H1 (cell line): Measurements from ENCODE around the gene VPS18. TPM values are rescaled to one million over a fixed set of nuclear protein-coding genes. Genes with fewer than 3 reads are reported as not detected.

Source experiments
- CTCF ChIA-PET: fragments of 300-600 bp; sonication (Branson Sonifier 250); formaldehyde crosslinking; loops from one replicate; lab custom pipeline; 2021; ENCODE audit not compliant: partially characterized antibody; lab: Charles Lee
- POLR2A ChIA-PET: fragments of 300-600 bp; sonication (Branson Sonifier 250); formaldehyde crosslinking; loops from one replicate; lab custom pipeline; 2021; ENCODE audit warnings: inconsistent platforms; ENCODE audit not compliant: partially characterized antibody; lab: Charles Lee
- DNase-seq, 2 experiments: peaks; one replicate each; pipeline versions ENCODE4 v3.0.0 to v3.0.0-alpha.2; 2010 to 2022; ENCODE audit warnings: low spot score in 2 of 2, low read depth in 1 of 2, mixed read lengths in 1 of 2
- FAIRE-seq: peaks from 2 replicates; lab custom pipeline; 2011; peaks lifted over from hg19 to GRCh38; lab: Jason Lieb, UNC
- H2AFZ ChIP-seq: 2 replicates; pipeline ENCODE4 v1.8.1; 2012; ENCODE audit warnings: low read length, inconsistent platforms
- H2AK5ac ChIP-seq: 2 replicates; pipeline ENCODE4 v1.6.1; 2013; ENCODE audit warnings: low read depth, low read length
- H2BK120ac ChIP-seq: replicated peaks from 2 replicates; pipeline ENCODE3; 2013; ENCODE audit warnings: low read depth, low read length, inconsistent platforms
- H2BK12ac ChIP-seq: 2 replicates; pipeline ENCODE4 v1.6.1; 2013; ENCODE audit warnings: low read depth, low read length
- H2BK15ac ChIP-seq: 2 replicates; pipeline ENCODE4 v1.6.1; 2013; ENCODE audit warnings: low read length
- H2BK20ac ChIP-seq: 2 replicates; pipeline ENCODE4 v1.6.1; 2013; ENCODE audit warnings: low read length
- H2BK5ac ChIP-seq: 2 replicates; pipeline ENCODE4 v1.6.1; 2013; ENCODE audit warnings: low read depth, low read length
- H3K14ac ChIP-seq: 2 replicates; pipeline ENCODE4 v1.6.1; 2013; ENCODE audit warnings: inconsistent platforms; ENCODE audit not compliant: insufficient read length
- H3K18ac ChIP-seq: 2 replicates; pipeline ENCODE4 v1.6.1; 2013; ENCODE audit warnings: low read length; ENCODE audit errors: extremely low read depth
- H3K23ac ChIP-seq: 2 replicates; pipeline ENCODE4 v1.6.1; 2013; ENCODE audit warnings: inconsistent platforms; ENCODE audit not compliant: insufficient read length
- H3K23me2 ChIP-seq: 2 replicates; pipeline ENCODE4 v1.6.1; 2013; ENCODE audit warnings: low read depth, low read length
- H3K27ac ChIP-seq: 2 replicates; pipeline ENCODE4 v1.6.1; 2011; ENCODE audit warnings: low read depth, low read length, inconsistent platforms
- H3K27me3 ChIP-seq, 4 experiments: replicated peaks in 1 of 4; 1 replicate in 1 of 4; 2 replicates in 3 of 4; pipeline versions ENCODE4 v1.6.1 to v1.8.1; 2011 to 2013; ENCODE audit warnings: low read length in 3 of 4, mild to moderate bottlenecking in 3 of 4, inconsistent platforms in 2 of 4, mixed read lengths in 2 of 4, moderate library complexity in 1 of 4; ENCODE audit not compliant: control insufficient read depth in 3 of 4, insufficient read depth in 3 of 4; ENCODE audit errors: extremely low read depth in 1 of 4
- H3K36me3 ChIP-seq, 4 experiments: 2 replicates each; pipeline versions ENCODE4 v1.6.1 to v1.8.1; 2011 to 2013; ENCODE audit warnings: mild to moderate bottlenecking in 4 of 4, low read length in 3 of 4, moderate library complexity in 2 of 4, control low read depth in 1 of 4, inconsistent platforms in 1 of 4; ENCODE audit not compliant: insufficient read depth in 4 of 4, control insufficient read depth in 2 of 4
- H3K4ac ChIP-seq: replicated peaks from 2 replicates; pipeline ENCODE3; 2013; ENCODE audit warnings: low read length, low read depth, mixed read lengths, inconsistent platforms; ENCODE audit not compliant: insufficient read length
- H3K4me1 ChIP-seq, 4 experiments: replicated peaks in 1 of 4; 1 replicate in 1 of 4; 2 replicates in 3 of 4; pipeline versions ENCODE4 v1.6.1 to v1.8.1; 2011 to 2013; ENCODE audit warnings: low read length in 3 of 4, inconsistent platforms in 2 of 4, mixed read lengths in 1 of 4; ENCODE audit not compliant: insufficient read depth in 4 of 4, control insufficient read depth in 3 of 4
- H3K4me2 ChIP-seq, 2 experiments: 2 replicates each; pipeline versions ENCODE4 v1.6.1 to v1.8.1; 2011 to 2013; ENCODE audit warnings: low read depth in 2 of 2, low read length in 2 of 2, control low read depth in 1 of 2, inconsistent platforms in 1 of 2, mild to moderate bottlenecking in 1 of 2; ENCODE audit not compliant: insufficient read depth in 1 of 2
- H3K4me3 ChIP-seq, 4 experiments: fragments of 200-600, 300-600 bp in 1 of 4; sonication (generic), shearing (Covaris generic), sonication (Bioruptor Twin) in 1 of 4; 2 replicates each; pipeline versions ENCODE4 v1.5.1 to v1.8.1; 2011 to 2016; ENCODE audit warnings: low read length in 4 of 4, low read depth in 3 of 4, control low read depth in 2 of 4, inconsistent platforms in 2 of 4, mild to moderate bottlenecking in 2 of 4, mixed read lengths in 1 of 4, moderate library complexity in 1 of 4; ENCODE audit not compliant: insufficient read depth in 2 of 4; ENCODE audit errors: extremely low read depth in 1 of 4
- H3K56ac ChIP-seq: replicated peaks from 2 replicates; pipeline ENCODE3; 2013; ENCODE audit warnings: low read depth, mild to moderate bottlenecking, mixed read lengths, low read length, inconsistent platforms; ENCODE audit not compliant: insufficient read length
- H3K79me1 ChIP-seq: 2 replicates; pipeline ENCODE4 v1.6.1; 2013; ENCODE audit warnings: low read depth, low read length, control low read depth
- H3K79me2 ChIP-seq, 2 experiments: 2 replicates each; pipeline versions ENCODE4 v1.6.1 to v1.8.1; 2012 to 2013; ENCODE audit warnings: low read length in 2 of 2, mild to moderate bottlenecking in 2 of 2, inconsistent platforms in 1 of 2; ENCODE audit not compliant: insufficient read depth in 2 of 2, control insufficient read depth in 1 of 2
- H3K9ac ChIP-seq, 4 experiments: replicated peaks in 1 of 4; 1 replicate in 1 of 4; 2 replicates in 3 of 4; pipeline versions ENCODE4 v1.6.1 to v1.8.1; 2011 to 2013; ENCODE audit warnings: low read depth in 3 of 4, low read length in 3 of 4, control low read depth in 2 of 4, mild to moderate bottlenecking in 2 of 4, moderate library complexity in 2 of 4, inconsistent platforms in 1 of 4; ENCODE audit errors: extremely low read depth in 1 of 4
- H3K9me3 ChIP-seq, 2 experiments: 2 replicates each; pipeline versions ENCODE4 v1.6.1 to v1.8.1; 2012 to 2013; ENCODE audit warnings: mild to moderate bottlenecking in 2 of 2, moderate library complexity in 2 of 2, control low read depth in 1 of 2, inconsistent platforms in 1 of 2, low read depth in 1 of 2, low read length in 1 of 2, mixed read lengths in 1 of 2; ENCODE audit not compliant: insufficient read depth in 2 of 2
- H4K20me1 ChIP-seq, 2 experiments: replicated peaks in 1 of 2; 2 replicates each; pipeline versions ENCODE3 to v1.8.1; 2011 to 2013; ENCODE audit warnings: inconsistent platforms in 2 of 2, low read length in 2 of 2, mild to moderate bottlenecking in 1 of 2; ENCODE audit not compliant: insufficient read depth in 2 of 2, control insufficient read depth in 1 of 2
- H4K5ac ChIP-seq: 2 replicates; pipeline ENCODE4 v1.6.1; 2013; ENCODE audit warnings: low read length, low read depth, mixed read lengths, inconsistent platforms; ENCODE audit not compliant: insufficient read length
- H4K8ac ChIP-seq: 2 replicates; pipeline ENCODE4 v1.8.0; 2013; ENCODE audit warnings: mild to moderate bottlenecking, moderate library complexity, low read length, inconsistent platforms; ENCODE audit not compliant: insufficient read depth; ENCODE audit errors: extremely low read depth
- H4K91ac ChIP-seq: replicated peaks from 2 replicates; pipeline ENCODE3; 2013; ENCODE audit warnings: low read length, mixed read lengths, inconsistent platforms; ENCODE audit not compliant: insufficient read length
- HDAC2 ChIP-seq, 2 experiments: fragments of 300-600 bp in 1 of 2; sonication (generic) in 1 of 2; IDR thresholded peaks; 2 replicates each; pipeline ENCODE4 v1.6.1; 2011 to 2012; ENCODE audit warnings: low read depth in 2 of 2, low read length in 2 of 2, mild to moderate bottlenecking in 2 of 2, moderate library complexity in 2 of 2, borderline replicate concordance in 1 of 2, inconsistent platforms in 1 of 2
- whole genome bisulfite sequencing, 2 experiments: shearing (Covaris generic) in 1 of 2; methylation state at CpG; one replicate each; pipeline versions ENCODE4 v1.1.6 to v1.1.7; 2013 to 2015; ENCODE audit warnings: low lambda C conversion rate in 2 of 2, mixed read lengths in 2 of 2, inconsistent platforms in 1 of 2, low coverage in 1 of 2, missing lambda C conversion rate in 1 of 2; ENCODE audit not compliant: insufficient replicate concordance in 2 of 2, insufficient coverage in 1 of 2, insufficient read length in 1 of 2; ENCODE audit errors: extremely low coverage in 1 of 2, missing lambda C conversion rate in 1 of 2; 5-methylcytosine and 5-hydroxymethylcytosine counted together
- polyA plus RNA-seq, 7 experiments: library from polyadenylated mRNA; depleted of rRNA in 3 of 7; stranded (reverse) in 5 of 7; unstranded in 2 of 7; fragments of >200 nt in 5 of 7; fragments of 200-250 nt in 2 of 7; gene quantifications; 1 replicate in 5 of 7; 2 replicates in 1 of 7; 4 replicates in 1 of 7; pipeline versions ENCODE4 v1.2.1 to v1.2.3, GENCODE V29; 2011 to 2013; ENCODE audit warnings: missing spikeins in 2 of 7, mixed read lengths in 2 of 7
- total RNA-seq: library from RNA; stranded (reverse); fragmentation: NEBNext Ultra II Directional; extraction: Animal tissue kit (Norgen Biotek cat#: 25700); gene quantifications from 2 replicates; pipeline ENCODE4 v1.2.1, GENCODE V29; 2021
- TF ChIP-seq, protein P1 (sequence below), 3 experiments: IDR thresholded peaks; 1 replicate in 2 of 3; 2 replicates in 1 of 3; pipeline versions ENCODE4 v1.5.1 to v1.6.1; 2011; ENCODE audit warnings: low read length in 3 of 3, mild to moderate bottlenecking in 3 of 3, inconsistent platforms in 2 of 3, low read depth in 1 of 3, moderate library complexity in 1 of 3; ENCODE audit not compliant: insufficient read depth in 1 of 3; ENCODE audit errors: control extremely low read depth in 1 of 3

Gene VPS18
- total and polyA plus RNA-seq, 2 of the 8 experiments (the other 6 are each of a cell fraction or from before 2014, with no cell fraction given) = 28.9 to 32.7 TPM

DNA sequence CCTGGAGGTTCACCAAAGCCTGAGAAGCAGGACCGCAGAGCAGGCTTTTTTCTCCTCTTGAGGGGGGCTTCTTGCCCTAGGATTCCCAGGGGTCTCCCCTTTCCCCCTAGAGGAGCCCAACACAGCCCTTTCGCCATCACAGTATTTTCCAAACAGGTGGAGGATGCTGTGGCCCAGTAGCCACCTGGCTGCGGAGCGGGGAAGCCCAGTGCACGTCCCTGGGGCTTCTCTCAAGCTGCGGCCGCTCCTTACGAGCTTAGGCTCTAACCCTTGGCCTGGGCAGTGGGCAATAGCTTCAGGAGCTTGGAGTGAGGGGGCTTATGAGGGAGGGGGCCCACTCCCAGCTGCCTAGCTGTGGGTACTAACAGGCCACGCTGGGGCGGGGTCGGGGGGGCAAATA, 23.3 kb downstream of the VPS18 start:
- H2AK5ac ChIP-seq = no peak overlapping the region
- H3K23ac ChIP-seq = no peak overlapping the region
- DNase-seq = no peak
- H4K8ac ChIP-seq = peak overlapping the region; percentile 45; the same call in 1 of the 2 replicates
- no peak for FAIRE-seq
- no peak overlapping the region for H3K9ac ChIP-seq
- H3K14ac ChIP-seq = no peak overlapping the region
- no peak overlapping the region for H3K27ac ChIP-seq
- H3K36me3 ChIP-seq = no peaks in the 10 kb centered on the region
- peaks cover 0 to 20% (median 7%) of the 10 kb centered on the region in 4 experiments; a peak in 4 of 7 replicates for H3K4me1 ChIP-seq
- peaks cover 0 to 2% of the 10 kb centered on the region in 2 experiments for H4K20me1 ChIP-seq
- 92% methylated on average over 6 of the region's 11 CpGs; no CpG with 5 or more reads in 1 of the 2 experiments for WGBS, 2 experiments
- ChIA-PET POLR2A (interaction anchor here (1.0 to 43.8 kb wide), 3 partner anchors 12 to 366 kb away, joined by 3 to 1505 read pairs (median 73); partner anchors contain the start of genes CHAC1 and DLL4), CTCF (interaction anchor here (0.8 to 24.4 kb wide), 12 partner anchors 14 to 196 kb away, joined by 3 to 619 read pairs (median 4); partner anchors contain the start of genes CHAC1, DLL4 and VPS18)
- H3K4ac ChIP-seq = no peak overlapping the region
- no peak overlapping the region for H3K4me3 ChIP-seq
- no peak overlapping the region for H4K5ac ChIP-seq
- H2BK20ac ChIP-seq = no peak overlapping the region
- H3K4me2 ChIP-seq = no peak overlapping the region
- no peak overlapping the region for H2BK120ac ChIP-seq
- no peak overlapping the region for H4K91ac ChIP-seq
- H2BK5ac ChIP-seq = no peak overlapping the region
- peaks cover under 1 to 34% (median 10%) of the 10 kb centered on the region in 4 experiments for H3K27me3 ChIP-seq
- H2BK12ac ChIP-seq = no peak overlapping the region
- H2BK15ac ChIP-seq = no peak overlapping the region
- H2AFZ ChIP-seq = no peak overlapping the region
- no peaks in the 10 kb centered on the region for H3K9me3 ChIP-seq
- TF ChIP-seq, protein P1, sequence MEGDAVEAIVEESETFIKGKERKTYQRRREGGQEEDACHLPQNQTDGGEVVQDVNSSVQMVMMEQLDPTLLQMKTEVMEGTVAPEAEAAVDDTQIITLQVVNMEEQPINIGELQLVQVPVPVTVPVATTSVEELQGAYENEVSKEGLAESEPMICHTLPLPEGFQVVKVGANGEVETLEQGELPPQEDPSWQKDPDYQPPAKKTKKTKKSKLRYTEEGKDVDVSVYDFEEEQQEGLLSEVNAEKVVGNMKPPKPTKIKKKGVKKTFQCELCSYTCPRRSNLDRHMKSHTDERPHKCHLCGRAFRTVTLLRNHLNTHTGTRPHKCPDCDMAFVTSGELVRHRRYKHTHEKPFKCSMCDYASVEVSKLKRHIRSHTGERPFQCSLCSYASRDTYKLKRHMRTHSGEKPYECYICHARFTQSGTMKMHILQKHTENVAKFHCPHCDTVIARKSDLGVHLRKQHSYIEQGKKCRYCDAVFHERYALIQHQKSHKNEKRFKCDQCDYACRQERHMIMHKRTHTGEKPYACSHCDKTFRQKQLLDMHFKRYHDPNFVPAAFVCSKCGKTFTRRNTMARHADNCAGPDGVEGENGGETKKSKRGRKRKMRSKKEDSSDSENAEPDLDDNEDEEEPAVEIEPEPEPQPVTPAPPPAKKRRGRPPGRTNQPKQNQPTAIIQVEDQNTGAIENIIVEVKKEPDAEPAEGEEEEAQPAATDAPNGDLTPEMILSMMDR (IDR thresholded peaks at IDR 0.05; ENCODE audit: control extremely low read depth in 1 of 3, insufficient read depth in 1 of 3, low read depth in 1 of 3, low read length in 3 of 3) = peak in 1 of 3 experiments; percentile 33; a peak in 1 of 4 replicates
- TF ChIP-seq HDAC2 (IDR thresholded peaks at IDR 0.05; ENCODE audit: borderline replicate concordance in 1 of 2, low read depth in 2 of 2, low read length in 2 of 2) = no peak
- no peaks in the 10 kb centered on the region for H3K79me2 ChIP-seq
- H3K18ac ChIP-seq = no peak overlapping the region
- H3K79me1 ChIP-seq = no peaks in the 10 kb centered on the region
- H3K56ac ChIP-seq = no peak overlapping the region
- H3K23me2 ChIP-seq = peaks cover 4% of the 10 kb centered on the region; the same call in 1 of the 2 replicates
